Fibroblast of upper back skin (primary cell): ENCODE data around the gene KRTAP9-6.
"Not testable (repeated sequence)": the region's sequence is repeated elsewhere in the genome, so short reads cannot be mapped to it uniquely, and the experiment has no call there.

Experiments used
- DNase-seq: peaks from one replicate; pipeline ENCODE4 v3.0.0-alpha.2; 2013

The KRTAP9-6 gene

GRCh38 chr17:41265078-41265477, at the start of gene KRTAP9-6:
Gene KRTAP9-6, plus strand, starts transcription at chr17:41265378. Its CDS starts 0 bp downstream, at chr17:41265378.
- no peak for DNase-seq

GRCh38 chr17:41215681-41216080, 49.5 kb upstream of the KRTAP9-6 start:
- DNase-seq: no peak

GRCh38 chr17:41223821-41224220, 41.4 kb upstream of the KRTAP9-6 start:
- peak; percentile 3 for DNase-seq

GRCh38 chr17:41226051-41226450, 39.1 kb upstream of the KRTAP9-6 start:
- DNase-seq: no peak

GRCh38 chr17:41226598-41227095, 38.5 kb upstream of the KRTAP9-6 start, which contains the start of gene KRTAP9-2:
Gene KRTAP9-2, plus strand, starts transcription at chr17:41226648. Its CDS starts 7 bp downstream, at chr17:41226655.
- not testable (repeated sequence) for DNase-seq

- DNase-seq: no peak
Measured at GRCh38 chr17:41230094-41230493, 35.1 kb upstream of the KRTAP9-6 start.

- DNase-seq: no peak
Measured at GRCh38 chr17:41231731-41232130, 33.4 kb upstream of the KRTAP9-6 start.

- DNase-seq: not testable (repeated sequence)
Measured at GRCh38 chr17:41232399-41233105, 32.6 kb upstream of the KRTAP9-6 start, which contains the start of gene KRTAP9-3. Gene KRTAP9-3, plus strand, starts transcription at chr17:41232449. Its CDS starts 53 bp downstream, at chr17:41232502.

- DNase-seq: not testable (repeated sequence)
Measured at GRCh38 chr17:41237116-41237515, 28.1 kb upstream of the KRTAP9-6 start.

- DNase-seq: not testable (repeated sequence)
Measured at GRCh38 chr17:41237949-41238437, 27.2 kb upstream of the KRTAP9-6 start, which contains the start of gene KRTAP9-8. Gene KRTAP9-8, plus strand, starts transcription at chr17:41237999. Its CDS starts 53 bp downstream, at chr17:41238052.

- not testable (repeated sequence) for DNase-seq
Measured at GRCh38 chr17:41246995-41247787, 18.0 kb upstream of the KRTAP9-6 start.

- not testable (repeated sequence) for DNase-seq
Measured at GRCh38 chr17:41249637-41250240, 15.4 kb upstream of the KRTAP9-6 start, which contains the start of gene KRTAP9-4. Gene KRTAP9-4, plus strand, starts transcription at chr17:41249687. Its CDS starts 34 bp downstream, at chr17:41249721.

- no peak for DNase-seq
Measured at GRCh38 chr17:41251261-41251660, 13.9 kb upstream of the KRTAP9-6 start.

- no peak for DNase-seq
Measured at GRCh38 chr17:41254861-41255260, 10.3 kb upstream of the KRTAP9-6 start.

- peak; percentile 55 for DNase-seq
Measured at GRCh38 chr17:41255381-41256290, 9.5 kb upstream of the KRTAP9-6 start, which contains the start of gene KRTAP9-9. Gene KRTAP9-9, plus strand, starts transcription at chr17:41255384.

- peak; percentile 50 for DNase-seq
Measured at GRCh38 chr17:41256291-41256685, 8.9 kb upstream of the KRTAP9-6 start.

GRCh38 chr17:41258406-41258805, 6.8 kb upstream of the KRTAP9-6 start:
- no peak for DNase-seq

GRCh38 chr17:41263212-41263611, 2.0 kb upstream of the KRTAP9-6 start:
- DNase-seq: no peak

- no peak for DNase-seq
Measured at GRCh38 chr17:41264599-41264998, 579 bp upstream of the KRTAP9-6 start.

- no peak for DNase-seq
Measured at GRCh38 chr17:41267711-41268110, 2.5 kb downstream of the KRTAP9-6 start.

GRCh38 chr17:41271323-41271722, 6.1 kb downstream of the KRTAP9-6 start:
- not testable (repeated sequence) for DNase-seq
